HepG2 (cell line): ENCODE measurements around the gene SLC2A2. TPM values are rescaled to one million over a fixed set of nuclear protein-coding genes. Genes with fewer than 3 reads are reported as not detected.

Experiments used
- BORCS8-MEF2B ChIP-seq: sonication (generic); formaldehyde crosslinking; IDR thresholded peaks from 2 replicates; pipeline ENCODE4 v1.8.0; 2022; ENCODE audit warnings: mild to moderate bottlenecking, missing genetic modification reagents
- CREM ChIP-seq, 2 experiments: sonication (generic) in 1 of 2; formaldehyde crosslinking in 1 of 2; IDR thresholded peaks; 2 replicates each; pipeline versions ENCODE4 v1.4.0 to v1.6.1; 2016 to 2020; ENCODE audit warnings: antibody characterized with exemption in 1 of 2, mild to moderate bottlenecking in 1 of 2, missing genetic modification reagents in 1 of 2
- FOXK2 ChIP-seq: fragments of 450-650 bp; IDR thresholded peaks from 2 replicates; pipeline ENCODE4 v1.6.1; 2016
- HOMEZ ChIP-seq: IDR thresholded peaks from 2 replicates; pipeline ENCODE4 v1.6.1; 2016; ENCODE audit warnings: low read depth
- MBD4 ChIP-seq: IDR thresholded peaks from 2 replicates; pipeline ENCODE4 v1.6.1; 2012; ENCODE audit warnings: low read length, inconsistent platforms, borderline replicate concordance
- NCOA1 ChIP-seq: sonication (generic); formaldehyde crosslinking; IDR thresholded peaks from 2 replicates; pipeline ENCODE4 v1.9.0; 2021; ENCODE audit warnings: missing genetic modification reagents
- NCOR1 ChIP-seq: fragments of 200-600 bp; sonication (generic); IDR thresholded peaks from 2 replicates; pipeline ENCODE4 v1.7.0; 2017; ENCODE audit warnings: antibody characterized with exemption, low read length, borderline replicate concordance
- NR1H2 ChIP-seq: sonication (generic); formaldehyde crosslinking; IDR thresholded peaks from 2 replicates; pipeline ENCODE4 v1.8.1; 2022; ENCODE audit warnings: low read depth, missing genetic modification reagents, borderline replicate concordance
- NR2F2 ChIP-seq: IDR thresholded peaks from 2 replicates; pipeline ENCODE4 v1.6.1; 2012; ENCODE audit warnings: low read depth, inconsistent platforms, borderline replicate concordance
- PHF21A ChIP-seq: sonication (generic); formaldehyde crosslinking; IDR thresholded peaks from 2 replicates; pipeline ENCODE4 v1.5.0; 2020; ENCODE audit warnings: mild to moderate bottlenecking, missing genetic modification reagents
- SATB2 ChIP-seq: sonication (generic); formaldehyde crosslinking; IDR thresholded peaks from 2 replicates; pipeline ENCODE4 v1.5.0; 2020; ENCODE audit warnings: missing genetic modification reagents
- SIN3A ChIP-seq: IDR thresholded peaks from 2 replicates; pipeline ENCODE4 v1.6.1; 2011; ENCODE audit warnings: low read depth, mild to moderate bottlenecking, control low read depth, low read length, borderline replicate concordance
- SMARCE1 ChIP-seq: fragments of 450-650 bp; IDR thresholded peaks from 2 replicates; pipeline ENCODE4 v1.6.1; 2017; ENCODE audit warnings: borderline replicate concordance
- TBX2 ChIP-seq: sonication (generic); formaldehyde crosslinking; IDR thresholded peaks from 2 replicates; pipeline ENCODE4 v1.5.0; 2020; ENCODE audit warnings: missing genetic modification reagents, mild to moderate bottlenecking, borderline replicate concordance
- TFDP1 ChIP-seq: IDR thresholded peaks from 2 replicates; pipeline ENCODE4 v1.6.1; 2016; ENCODE audit warnings: missing compliant biosample characterization, missing genetic modification reagents, borderline replicate concordance
- ZBTB21 ChIP-seq: sonication (generic); formaldehyde crosslinking; IDR thresholded peaks from 2 replicates; pipeline ENCODE4 v1.4.0; 2020; ENCODE audit warnings: missing genetic modification reagents
- ZBTB33 ChIP-seq: sonication (generic); formaldehyde crosslinking; IDR thresholded peaks from 2 replicates; pipeline ENCODE4 v1.4.0; 2020; ENCODE audit warnings: missing genetic modification reagents
- ZFY ChIP-seq: sonication (generic); formaldehyde crosslinking; IDR thresholded peaks from 2 replicates; pipeline ENCODE4 v1.4.0; 2020; ENCODE audit warnings: missing genetic modification reagents
- ZNF205 ChIP-seq: IDR thresholded peaks from 2 replicates; pipeline ENCODE4 v1.6.1; 2018; ENCODE audit warnings: missing biosample characterization, missing genetic modification reagents
- polyA plus RNA-seq, 8 experiments: library from polyadenylated mRNA; depleted of rRNA in 3 of 8; stranded (reverse) in 7 of 8; unstranded in 1 of 8; fragments of >200 nt; fragmentation: Illumina TruSeq in 4 of 8; extraction: Trizol in 4 of 8; gene quantifications; 2 replicates each; pipeline versions ENCODE4 v1.2.1 to v1.2.3, GENCODE V29; 2011 to 2016; ENCODE audit warnings: low read depth in 4 of 8, missing spikeins in 1 of 8, mixed read lengths in 1 of 8; ENCODE audit not compliant: insufficient read depth in 1 of 8
- total RNA-seq, 5 experiments: library from RNA; depleted of rRNA; stranded (reverse); fragments of >200 nt; fragmentation: Illumina TruSeq; extraction: Trizol; gene quantifications; 2 replicates each; pipeline ENCODE4 v1.2.3, GENCODE V29; 2016; ENCODE audit warnings: low read depth in 1 of 5

Gene SLC2A2
- total and polyA plus RNA-seq, 2 of the 13 experiments (the other 11 are each of a cell fraction or from before 2014, with no cell fraction given) = 19.5 to 23.2 TPM

DNA sequence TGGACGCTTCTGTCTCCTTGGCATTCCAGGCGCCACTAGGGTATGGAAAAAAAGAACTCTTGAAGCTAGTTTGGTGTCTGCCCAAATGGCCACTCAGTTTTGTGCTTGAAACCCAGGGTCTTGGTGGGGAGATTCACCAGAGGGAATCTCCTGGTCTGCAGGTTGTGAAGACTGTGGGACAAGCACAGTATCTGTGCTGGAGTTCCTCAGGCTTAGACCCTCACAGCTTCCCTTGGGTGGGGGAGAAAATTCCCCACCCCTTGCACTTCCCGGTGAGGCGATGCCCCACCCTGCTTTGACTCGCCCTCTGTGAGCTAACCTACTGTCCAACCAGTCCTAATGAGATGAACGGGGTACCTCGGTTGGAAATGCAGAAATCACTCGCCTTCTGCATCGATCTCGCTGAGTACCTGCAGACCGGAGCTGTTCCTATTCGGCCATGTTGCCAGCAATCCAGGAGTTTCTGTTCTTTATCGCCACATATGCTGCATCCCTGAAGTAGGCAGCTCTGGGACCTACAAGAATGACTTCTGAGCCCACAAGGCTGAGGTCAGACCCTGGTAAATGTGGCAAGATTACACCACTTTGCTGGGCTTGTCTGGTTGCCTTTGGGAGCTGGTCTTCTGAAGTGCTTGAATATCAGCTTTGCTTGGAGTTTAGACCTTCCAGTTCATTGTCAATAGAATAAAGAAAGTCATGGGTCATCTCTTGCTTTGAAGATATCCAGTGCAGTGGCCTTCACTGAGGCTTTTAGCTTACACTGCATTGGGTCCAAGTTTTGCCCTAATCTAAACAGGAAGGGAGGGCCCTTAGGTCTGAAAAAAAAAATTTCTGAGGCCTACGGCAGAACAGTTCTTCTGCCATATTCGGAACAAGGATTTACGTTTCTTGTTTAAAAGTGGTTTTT is 51.0 kb downstream of the SLC2A2 start (continued):
- TF ChIP-seq NR1H2 (no peak), FOXK2 (no peak), BORCS8-MEF2B (CRISPR knock-in tag) (no peak), TFDP1 (CRISPR knock-in tag) (no peak), SATB2 (CRISPR knock-in tag) (0 out of 2 replicates have a peak, but pooled peaks have one; percentile 27), CREM (IDR thresholded peaks at IDR 0.05) (peak; percentile 49; the same call in 1 of the 2 replicates), CREM (CRISPR knock-in tag; IDR thresholded peaks at IDR 0.05) (no peak), ZNF205 (CRISPR knock-in tag) (no peak), PHF21A (peak; percentile 24; the same call in 1 of the 2 replicates), ZFY (CRISPR knock-in tag) (0 out of 2 replicates have a peak, but pooled peaks have one; percentile 26), MBD4 (0 out of 2 replicates have a peak, but pooled peaks have one; percentile 41), TBX2 (CRISPR knock-in tag) (peak; percentile 50; the same call in 1 of the 2 replicates), NCOA1 (CRISPR knock-in tag) (no peak), SIN3A (no peak), NR2F2 (peak; percentile 62), HOMEZ (CRISPR knock-in tag) (peak; percentile 99), SMARCE1 (no peak), ZBTB21 (CRISPR knock-in tag) (no peak), ZBTB33 (CRISPR knock-in tag) (0 out of 2 replicates have a peak, but pooled peaks have one; percentile 1), NCOR1 (peak; percentile 57; the same call in 1 of the 2 replicates)
